AG04450 (cell line): Measurements from ENCODE around the gene ROBO1. TPM values are rescaled to one million over a fixed set of nuclear protein-coding genes. Genes with fewer than 3 reads are reported as not detected.

Experiments
- CTCF ChIA-PET: fragments of 300-600, 350-600 bp; formaldehyde crosslinking; extraction: SDS; loops from one replicate; lab custom pipeline; 2022; ENCODE audit warnings: antibody characterized with exemption, inconsistent platforms; lab: Charles Lee
- POLR2A ChIA-PET: fragments of 350-600 bp; formaldehyde crosslinking; extraction: SDS; loops from one replicate; lab custom pipeline; 2021; ENCODE audit warnings: antibody characterized with exemption, inconsistent platforms; lab: Yijun Ruan, JAX
- DNase-seq: peaks from one replicate; pipeline ENCODE4 v3.0.0-alpha.2; 2011; ENCODE audit warnings: low read depth, low spot score
- H3K27ac ChIP-seq: one replicate; pipeline ENCODE4 v1.5.1; 2012; ENCODE audit warnings: low read depth, low read length, control low read depth
- H3K27me3 ChIP-seq: one replicate; pipeline ENCODE4 v1.6.0; 2012; ENCODE audit warnings: low read length; ENCODE audit not compliant: control insufficient read depth, insufficient read depth
- H3K4me3 ChIP-seq: 2 replicates; pipeline ENCODE4 v1.5.1; 2011; ENCODE audit warnings: mild to moderate bottlenecking, low read depth, low read length, control low read depth
- H3K9me3 ChIP-seq: 2 replicates; pipeline ENCODE4 v1.5.1; 2012; ENCODE audit warnings: low read length; ENCODE audit not compliant: control insufficient read depth, insufficient read depth
- CTCF ChIP-seq: IDR thresholded peaks from 2 replicates; pipeline ENCODE4 v1.5.1; 2011; ENCODE audit warnings: low read depth, low read length, control low read depth, inconsistent platforms
- polyA plus RNA-seq: library from polyadenylated mRNA; depleted of rRNA; stranded (reverse); fragments of >200 nt; gene quantifications from 2 replicates; pipeline ENCODE4 v1.2.3, GENCODE V29; 2011

Gene ROBO1
- polyA plus RNA-seq, 1 experiment, result 66.0 TPM

GRCh38 chr3:78644847-78645246, 1123.0 kb downstream of the ROBO1 start:
- DNase-seq, result no peak
- no peak overlapping the region for H3K4me3 ChIP-seq
- no peak overlapping the region for H3K27ac ChIP-seq
- no peaks in the 10 kb centered on the region for H3K9me3 ChIP-seq
- CTCF ChIA-PET, result interaction anchor here (0.6 to 4.4 kb wide), 20 partner anchors 9 to 1675 kb away, joined by 3 to 31 read pairs (median 4); no protein-coding TSS in a partner anchor
- no peaks in the 10 kb centered on the region for H3K27me3 ChIP-seq
- no peak for TF ChIP-seq CTCF
- POLR2A ChIA-PET, result interaction anchor here (0.7 kb wide), 1 partner anchor 1385 kb away, joined by 4 read pairs; no protein-coding TSS in a partner anchor

GRCh38 chr3:78642226-78643035, 1125.4 kb downstream of the ROBO1 start:
- TF ChIP-seq CTCF, result no peak
- no peak for DNase-seq
- CTCF ChIA-PET, result interaction anchor here (0.6 to 1.0 kb wide), 2 partner anchors 364 to 719 kb away, joined by 4 to 6 read pairs; no protein-coding TSS in a partner anchor

GRCh38 chr3:78641703-78642102, 1126.1 kb downstream of the ROBO1 start:
- H3K4me3 ChIP-seq, result no peak overlapping the region
- H3K27me3 ChIP-seq, result no peaks in the 10 kb centered on the region
- no peaks in the 10 kb centered on the region for H3K9me3 ChIP-seq
- ChIA-PET POLR2A (no interaction called here), CTCF (no interaction called here)
- H3K27ac ChIP-seq, result no peak overlapping the region
- TF ChIP-seq CTCF, result no peak
- no peak for DNase-seq

More at GRCh38 chr3:78642226-78643035, 1125.4 kb downstream of the ROBO1 start:
- Histone ChIP-seq H3K27me3 (no peaks in the 10 kb centered on the region), H3K27ac (no peak overlapping the region), H3K9me3 (no peaks in the 10 kb centered on the region), H3K4me3 (no peak overlapping the region)
- POLR2A ChIA-PET, result no interaction called here

- H3K4me3 ChIP-seq, result no peak overlapping the region
- H3K27me3 ChIP-seq, result no peaks in the 10 kb centered on the region
- ChIA-PET POLR2A (no interaction called here), CTCF (no interaction called here)
- TF ChIP-seq CTCF, result no peak
- H3K9me3 ChIP-seq, result no peaks in the 10 kb centered on the region
- DNase-seq, result no peak
- no peak overlapping the region for H3K27ac ChIP-seq
These were observed 1133.5 kb downstream of the ROBO1 start for GRCh38 chr3:78634316-78634715.

GRCh38 chr3:78633626-78634025, 1134.2 kb downstream of the ROBO1 start:
- ChIA-PET POLR2A (no interaction called here), CTCF (interaction anchor here (1.6 kb wide), 1 partner anchor 12 kb away, joined by 13 read pairs; no protein-coding TSS in a partner anchor)
- DNase-seq, result no peak
- H3K27me3 ChIP-seq, result no peaks in the 10 kb centered on the region
- H3K27ac ChIP-seq, result no peak overlapping the region
- TF ChIP-seq CTCF, result no peak
- no peaks in the 10 kb centered on the region for H3K9me3 ChIP-seq
- no peak overlapping the region for H3K4me3 ChIP-seq
